ENCODE results near the gene RELA. TPM values are rescaled to one million over a fixed set of nuclear protein-coding genes. Genes with fewer than 3 reads are reported as not detected.
"Not testable (repeated sequence)": the region's sequence is repeated elsewhere in the genome, so short reads cannot be mapped to it uniquely, and the experiment has no call there.

The RELA gene
- total RNA-seq, 1 experiment from 2014 or later = 83.0 TPM

DNA sequence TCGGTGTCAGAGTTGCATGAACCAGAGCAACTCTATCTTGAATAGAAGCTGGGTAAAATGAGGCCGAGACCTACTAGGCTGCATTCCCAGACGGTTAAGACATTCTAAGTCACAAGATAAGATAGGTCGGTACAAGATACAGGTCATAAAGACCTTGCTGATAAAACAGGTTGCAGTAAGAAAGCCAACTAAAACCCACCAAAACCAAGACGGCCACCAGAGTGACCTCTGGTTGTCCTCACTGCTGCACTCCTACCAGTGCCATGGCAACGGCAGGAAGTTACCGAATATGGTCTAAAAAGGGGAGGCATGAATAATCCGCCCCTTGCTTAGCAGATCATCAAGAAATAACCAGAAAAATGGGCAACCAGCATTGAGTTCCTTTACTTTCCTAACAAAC is 46.9 kb upstream of the RELA start:
- DNase-seq (ENCODE audit: unreplicated experiment) = no peak
- Mint-ChIP-seq H3K4me3 (ENCODE audit: unreplicated experiment) (no peak overlapping the region), H3K27me3 (ENCODE audit: insufficient read depth, unreplicated experiment) (no peaks in the 10 kb centered on the region), H3K36me3 (ENCODE audit: insufficient read depth, unreplicated experiment) (peaks cover 28% of the 10 kb centered on the region), H3K9me3 (ENCODE audit: unreplicated experiment) (no peaks in the 10 kb centered on the region), H3K27ac (ENCODE audit: low read depth, unreplicated experiment) (no peak overlapping the region), H3K4me1 (ENCODE audit: insufficient read depth, unreplicated experiment) (no peaks in the 10 kb centered on the region)
- BruUV-seq (replicated peaks) = no TSS peak
- POLR2A ChIA-PET = interaction anchor here (0.6 kb wide), 1 partner anchor 222 kb away, joined by 3 read pairs; no protein-coding TSS in a partner anchor
- intact Hi-C loops (cut with micrococcal nuclease) = no loop called here
- CTCF ChIA-PET = interaction anchor here (0.6 to 0.7 kb wide), 2 partner anchors 21 to 109 kb away, joined by 3 read pairs; no protein-coding TSS in a partner anchor
- TF ChIP-seq, protein P1, sequence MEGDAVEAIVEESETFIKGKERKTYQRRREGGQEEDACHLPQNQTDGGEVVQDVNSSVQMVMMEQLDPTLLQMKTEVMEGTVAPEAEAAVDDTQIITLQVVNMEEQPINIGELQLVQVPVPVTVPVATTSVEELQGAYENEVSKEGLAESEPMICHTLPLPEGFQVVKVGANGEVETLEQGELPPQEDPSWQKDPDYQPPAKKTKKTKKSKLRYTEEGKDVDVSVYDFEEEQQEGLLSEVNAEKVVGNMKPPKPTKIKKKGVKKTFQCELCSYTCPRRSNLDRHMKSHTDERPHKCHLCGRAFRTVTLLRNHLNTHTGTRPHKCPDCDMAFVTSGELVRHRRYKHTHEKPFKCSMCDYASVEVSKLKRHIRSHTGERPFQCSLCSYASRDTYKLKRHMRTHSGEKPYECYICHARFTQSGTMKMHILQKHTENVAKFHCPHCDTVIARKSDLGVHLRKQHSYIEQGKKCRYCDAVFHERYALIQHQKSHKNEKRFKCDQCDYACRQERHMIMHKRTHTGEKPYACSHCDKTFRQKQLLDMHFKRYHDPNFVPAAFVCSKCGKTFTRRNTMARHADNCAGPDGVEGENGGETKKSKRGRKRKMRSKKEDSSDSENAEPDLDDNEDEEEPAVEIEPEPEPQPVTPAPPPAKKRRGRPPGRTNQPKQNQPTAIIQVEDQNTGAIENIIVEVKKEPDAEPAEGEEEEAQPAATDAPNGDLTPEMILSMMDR (IDR thresholded peaks at IDR 0.05; ENCODE audit: unreplicated experiment) = no peak

DNA sequence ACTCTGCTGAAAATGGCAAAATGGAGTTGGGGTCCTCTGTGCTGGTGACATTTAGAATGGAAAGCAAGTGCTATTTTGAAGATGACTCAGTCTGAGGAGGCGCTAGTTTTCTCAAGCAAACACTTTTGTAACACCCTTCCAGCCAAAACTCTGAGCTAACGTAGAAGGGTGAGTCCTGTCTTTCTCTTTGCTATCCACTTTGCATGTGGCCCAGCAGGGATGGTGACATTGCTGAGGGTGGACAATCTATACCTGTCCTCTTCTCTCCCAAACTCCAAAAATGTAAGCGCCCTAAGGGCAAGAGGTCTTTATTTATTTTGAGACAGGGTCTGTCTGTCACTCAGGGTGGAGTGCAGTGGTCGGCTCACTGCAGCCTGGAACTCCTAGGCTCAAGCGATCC is 45.7 kb upstream of the RELA start:
- H3K4me3 Mint-ChIP-seq (ENCODE audit: unreplicated experiment) = no peak overlapping the region
- peaks cover 17% of the 10 kb centered on the region for H3K36me3 Mint-ChIP-seq (ENCODE audit: insufficient read depth, unreplicated experiment)
- no peak for DNase-seq (ENCODE audit: unreplicated experiment)
- BruUV-seq (replicated peaks) = no TSS peak
- H3K4me1 Mint-ChIP-seq (ENCODE audit: insufficient read depth, unreplicated experiment) = no peaks in the 10 kb centered on the region
- TF ChIP-seq, protein P1 (IDR thresholded peaks at IDR 0.05; ENCODE audit: unreplicated experiment) = no peak
- no peaks in the 10 kb centered on the region for H3K27me3 Mint-ChIP-seq (ENCODE audit: insufficient read depth, unreplicated experiment)
- CTCF ChIA-PET = interaction anchor here (0.6 to 0.7 kb wide), 3 partner anchors 80 to 176 kb away, joined by 3 read pairs; no protein-coding TSS in a partner anchor
- intact Hi-C loops (cut with micrococcal nuclease) = no loop called here
- no peak overlapping the region for H3K27ac Mint-ChIP-seq (ENCODE audit: low read depth, unreplicated experiment)
- POLR2A ChIA-PET = no interaction called here
- H3K9me3 Mint-ChIP-seq (ENCODE audit: unreplicated experiment) = no peaks in the 10 kb centered on the region

DNA sequence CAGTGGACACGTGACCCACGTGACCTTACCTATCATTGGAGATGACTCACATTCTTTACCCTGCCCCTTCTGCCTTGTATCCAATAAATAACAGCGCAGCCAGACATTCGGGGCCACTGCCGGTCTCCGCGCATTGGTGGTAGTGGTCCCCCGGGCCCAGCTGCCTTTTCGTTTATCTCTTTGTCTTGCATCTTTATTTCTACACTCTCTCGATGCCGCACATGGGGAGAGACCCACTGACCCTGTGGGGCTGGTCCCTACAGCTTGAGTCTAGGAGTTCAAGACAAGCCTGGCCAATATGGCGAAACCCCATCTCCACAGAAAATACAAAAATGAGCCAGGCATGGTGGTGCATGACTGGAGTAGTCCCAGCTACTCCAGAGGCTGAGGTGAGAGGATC is 44.3 kb upstream of the RELA start:
- H3K4me1 Mint-ChIP-seq (ENCODE audit: insufficient read depth, unreplicated experiment); intact Hi-C loops (cut with micrococcal nuclease); BruUV-seq (replicated peaks); H3K9me3 Mint-ChIP-seq (ENCODE audit: unreplicated experiment); H3K36me3 Mint-ChIP-seq (ENCODE audit: insufficient read depth, unreplicated experiment); POLR2A ChIA-PET; H3K4me3 Mint-ChIP-seq (ENCODE audit: unreplicated experiment); H3K27ac Mint-ChIP-seq (ENCODE audit: low read depth, unreplicated experiment); DNase-seq (ENCODE audit: unreplicated experiment): not testable (repeated sequence)
- peaks cover 13% of the 10 kb centered on the region for H3K27me3 Mint-ChIP-seq (ENCODE audit: insufficient read depth, unreplicated experiment)
- CTCF ChIA-PET = interaction anchor here (1.2 to 1.5 kb wide), 2 partner anchors 73 to 112 kb away, joined by 3 read pairs; no protein-coding TSS in a partner anchor

DNA sequence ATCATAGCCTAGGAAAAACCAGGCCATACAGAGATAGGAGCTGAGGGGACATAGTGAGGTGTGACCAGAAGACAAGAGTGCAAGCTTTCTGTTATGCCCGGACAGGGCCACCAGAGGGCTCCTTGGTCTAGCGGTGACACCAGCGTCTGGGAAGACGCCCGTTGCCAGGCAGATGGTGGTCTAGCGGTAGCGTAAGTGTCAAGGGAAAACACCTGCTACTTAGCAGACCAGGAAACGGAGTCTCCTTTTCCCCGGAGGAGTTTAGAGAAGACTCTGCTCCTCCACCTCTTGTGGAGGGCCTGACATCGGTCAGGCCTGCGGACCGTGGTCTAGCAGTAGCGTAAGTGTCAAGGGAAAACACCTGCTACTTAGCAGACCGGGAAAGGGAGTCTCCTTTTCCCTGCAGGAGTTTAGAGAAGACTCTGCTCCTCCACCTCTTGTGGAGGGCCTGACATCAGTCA is 43.6 kb upstream of the RELA start:
- DNase-seq (ENCODE audit: unreplicated experiment) = peak; percentile 26
- H3K27me3 Mint-ChIP-seq (ENCODE audit: insufficient read depth, unreplicated experiment) = peaks cover 19% of the 10 kb centered on the region
- intact Hi-C loops (cut with micrococcal nuclease) = loop anchor here (1.0 kb wide), 1 partner anchor 112 kb away; no protein-coding TSS in a partner anchor
- TF ChIP-seq, protein P1 (IDR thresholded peaks at IDR 0.05; ENCODE audit: unreplicated experiment) = peak; percentile 63
- ChIA-PET POLR2A (interaction anchor here (1.4 kb wide), 1 partner anchor 53 kb away, joined by 4 read pairs; no protein-coding TSS in a partner anchor), CTCF (interaction anchor here (0.6 to 3.8 kb wide), 13 partner anchors 10 to 330 kb away, joined by 3 to 41 read pairs (median 4); partner anchors contain the start of gene RELA)
- H3K4me1 Mint-ChIP-seq (ENCODE audit: insufficient read depth, unreplicated experiment); H3K27ac Mint-ChIP-seq (ENCODE audit: low read depth, unreplicated experiment); H3K36me3 Mint-ChIP-seq (ENCODE audit: insufficient read depth, unreplicated experiment); BruUV-seq (replicated peaks); H3K4me3 Mint-ChIP-seq (ENCODE audit: unreplicated experiment); H3K9me3 Mint-ChIP-seq (ENCODE audit: unreplicated experiment): not testable (repeated sequence)

Measured in MCF 10A (cell line).